Ascending aorta (tissue), 2 donors: ENCODE data around the gene CKMT1B. TPM values are rescaled to one million over a fixed set of nuclear protein-coding genes. Genes with fewer than 3 reads are reported as not detected.
"Not testable (repeated sequence)": the region's sequence is repeated elsewhere in the genome, so short reads cannot be mapped to it uniquely, and the experiment has no call there.

Experiments used
- DNase-seq, 2 donors: peaks; one replicate each; pipeline ENCODE4 v3.0.0-alpha.2; 2019; ENCODE audit warnings: low spot score in 2 of 2
- H3K27ac ChIP-seq, 2 donors: fragments of 200-600 bp; sonication (generic); one replicate each; pipeline ENCODE4 v1.5.1; 2016 to 2017; ENCODE audit warnings: mild to moderate bottlenecking in 1 of 2
- H3K27me3 ChIP-seq: fragments of 200-600 bp; sonication (generic); one replicate; pipeline ENCODE4 v1.5.1; 2017
- H3K36me3 ChIP-seq, 2 donors: fragments of 200-600 bp; sonication (generic); one replicate each; pipeline ENCODE4 v1.5.1; 2016
- H3K4me1 ChIP-seq, 2 donors: fragments of 200-600 bp; sonication (generic); one replicate each; pipeline ENCODE4 v1.5.1; 2016 to 2017; ENCODE audit warnings: mild to moderate bottlenecking in 1 of 2
- H3K4me3 ChIP-seq, 2 donors: fragments of 200-600 bp; sonication (generic); one replicate each; pipeline ENCODE4 v1.5.1; 2016 to 2017; ENCODE audit warnings: mild to moderate bottlenecking in 1 of 2
- H3K9me3 ChIP-seq, 2 donors: fragments of 200-600 bp; sonication (generic); one replicate each; pipeline ENCODE4 v1.5.1; 2016
- intact Hi-C: fragments of 100-400 bp; cut with DNase I; formaldehyde crosslinking; loops from one replicate; pipeline ENCODE4 v1.15.1; 2023
- total RNA-seq: library from RNA; depleted of rRNA; stranded (reverse); fragments of >200 nt; gene quantifications from one replicate; pipeline ENCODE4 v1.1.0, GENCODE V29; 2016
- TF ChIP-seq, protein P1 (sequence below), 3 experiments: fragments of 200-600 bp in 2 of 3; fragments of 450-650 bp in 1 of 3; sonication (generic) in 2 of 3; IDR thresholded peaks; one replicate each; pipeline ENCODE4 v1.5.1; 2016 to 2019; ENCODE audit warnings: antibody characterized with exemption in 3 of 3, mild to moderate bottlenecking in 1 of 3, moderate library complexity in 1 of 3

The CKMT1B gene
- total RNA-seq, 1 donor from 2014 or later: not detected

DNA sequence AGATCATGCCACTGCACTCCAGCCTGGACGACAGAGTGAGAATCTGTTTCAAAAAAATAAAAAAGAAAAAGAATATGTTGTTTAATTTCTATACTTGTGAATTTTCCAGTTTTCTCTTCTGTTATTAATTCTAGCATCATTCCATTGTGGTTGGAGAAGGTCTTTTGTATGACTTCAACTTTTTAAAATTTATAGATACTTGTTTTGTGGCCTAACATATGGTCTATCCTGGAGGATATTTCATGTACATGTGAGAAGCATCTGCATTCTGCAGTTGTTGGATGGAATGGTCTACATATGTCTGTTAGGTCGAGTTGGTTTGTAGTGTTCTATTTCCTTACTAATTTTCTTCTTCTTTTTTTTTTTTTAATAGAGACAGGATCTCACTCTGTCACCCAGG lies 40.8 kb upstream of the CKMT1B start:
- no peak overlapping the region for H3K4me3 ChIP-seq
- H3K27me3 ChIP-seq: no peaks in the 10 kb centered on the region
- H3K36me3 ChIP-seq: peaks cover 3 to 28% of the 10 kb centered on the region in 2 donors
- no peaks in the 10 kb centered on the region for H3K4me1 ChIP-seq
- H3K27ac ChIP-seq: no peak overlapping the region
- TF ChIP-seq, protein P1, sequence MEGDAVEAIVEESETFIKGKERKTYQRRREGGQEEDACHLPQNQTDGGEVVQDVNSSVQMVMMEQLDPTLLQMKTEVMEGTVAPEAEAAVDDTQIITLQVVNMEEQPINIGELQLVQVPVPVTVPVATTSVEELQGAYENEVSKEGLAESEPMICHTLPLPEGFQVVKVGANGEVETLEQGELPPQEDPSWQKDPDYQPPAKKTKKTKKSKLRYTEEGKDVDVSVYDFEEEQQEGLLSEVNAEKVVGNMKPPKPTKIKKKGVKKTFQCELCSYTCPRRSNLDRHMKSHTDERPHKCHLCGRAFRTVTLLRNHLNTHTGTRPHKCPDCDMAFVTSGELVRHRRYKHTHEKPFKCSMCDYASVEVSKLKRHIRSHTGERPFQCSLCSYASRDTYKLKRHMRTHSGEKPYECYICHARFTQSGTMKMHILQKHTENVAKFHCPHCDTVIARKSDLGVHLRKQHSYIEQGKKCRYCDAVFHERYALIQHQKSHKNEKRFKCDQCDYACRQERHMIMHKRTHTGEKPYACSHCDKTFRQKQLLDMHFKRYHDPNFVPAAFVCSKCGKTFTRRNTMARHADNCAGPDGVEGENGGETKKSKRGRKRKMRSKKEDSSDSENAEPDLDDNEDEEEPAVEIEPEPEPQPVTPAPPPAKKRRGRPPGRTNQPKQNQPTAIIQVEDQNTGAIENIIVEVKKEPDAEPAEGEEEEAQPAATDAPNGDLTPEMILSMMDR (IDR thresholded peaks at IDR 0.05): no peak
- no peaks in the 10 kb centered on the region for H3K9me3 ChIP-seq
- intact Hi-C loops: no loop called here
- DNase-seq: no peak

DNA sequence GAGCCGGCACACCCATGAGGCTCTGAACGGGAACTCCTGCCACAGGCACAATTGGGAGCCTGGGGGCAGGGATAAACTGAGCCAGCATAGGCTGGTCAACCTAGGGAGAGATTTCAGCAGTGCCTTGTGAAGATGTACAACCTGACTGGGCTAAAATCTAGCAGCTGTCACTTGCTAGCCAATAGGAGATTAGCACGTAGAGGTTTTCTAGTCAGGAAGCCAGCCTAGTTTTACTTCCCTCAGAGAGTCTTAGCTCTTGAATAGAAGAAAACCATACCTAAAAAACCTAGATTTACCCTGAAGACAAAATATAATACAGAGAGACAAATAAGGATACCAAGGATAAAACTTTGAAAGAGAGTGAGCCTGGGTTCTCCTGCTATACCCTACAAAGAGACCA lies 31.1 kb upstream of the CKMT1B start:
- intact Hi-C loops, H3K27me3 ChIP-seq, DNase-seq, H3K9me3 ChIP-seq, H3K4me1 ChIP-seq, H3K27ac ChIP-seq, H3K36me3 ChIP-seq, H3K4me3 ChIP-seq: not testable (repeated sequence)

DNA sequence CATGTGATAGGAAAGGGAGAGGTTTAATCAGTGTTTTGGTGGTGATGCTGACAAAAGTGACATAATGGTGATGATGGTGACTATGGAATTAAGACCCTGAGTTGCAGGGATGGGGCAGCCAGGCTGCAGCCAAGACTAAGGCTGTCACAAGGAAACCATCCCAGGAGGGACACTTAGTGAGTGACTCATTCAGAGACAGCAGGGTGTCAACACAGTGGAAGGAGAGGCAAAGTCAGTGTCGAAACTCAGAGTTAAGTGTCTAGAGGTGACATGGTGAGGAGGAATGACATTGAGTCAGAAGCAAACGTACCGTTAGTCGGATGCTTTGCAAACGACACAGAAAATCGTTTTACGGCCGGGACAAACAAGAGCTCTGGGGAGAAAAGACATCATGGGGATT lies 30.0 kb upstream of the CKMT1B start:
- H3K27ac ChIP-seq, H3K4me1 ChIP-seq, intact Hi-C loops, H3K36me3 ChIP-seq, H3K9me3 ChIP-seq, DNase-seq, H3K4me3 ChIP-seq, H3K27me3 ChIP-seq: not testable (repeated sequence)

DNA sequence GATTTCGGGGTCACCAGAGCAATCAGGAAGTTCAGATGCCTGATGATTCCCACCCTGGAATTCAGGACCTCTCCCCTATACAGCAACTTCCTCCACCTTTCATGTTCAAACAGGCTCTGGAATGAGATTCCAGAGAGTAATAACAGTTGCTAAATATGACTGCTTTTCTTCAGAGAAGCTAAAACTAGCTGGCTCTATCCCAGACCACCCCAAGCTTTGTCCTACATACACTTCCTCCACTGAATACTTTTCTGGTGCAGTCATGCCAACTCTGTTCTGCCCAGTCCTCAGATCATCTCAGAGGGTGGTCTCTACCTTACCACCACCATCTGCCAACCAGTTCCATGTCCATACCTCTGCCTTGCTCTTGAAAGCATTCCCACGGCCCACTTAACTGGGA lies 27.2 kb upstream of the CKMT1B start:
- H3K27ac ChIP-seq, H3K4me3 ChIP-seq, H3K27me3 ChIP-seq, H3K4me1 ChIP-seq, intact Hi-C loops, DNase-seq, H3K9me3 ChIP-seq, H3K36me3 ChIP-seq: not testable (repeated sequence)

DNA sequence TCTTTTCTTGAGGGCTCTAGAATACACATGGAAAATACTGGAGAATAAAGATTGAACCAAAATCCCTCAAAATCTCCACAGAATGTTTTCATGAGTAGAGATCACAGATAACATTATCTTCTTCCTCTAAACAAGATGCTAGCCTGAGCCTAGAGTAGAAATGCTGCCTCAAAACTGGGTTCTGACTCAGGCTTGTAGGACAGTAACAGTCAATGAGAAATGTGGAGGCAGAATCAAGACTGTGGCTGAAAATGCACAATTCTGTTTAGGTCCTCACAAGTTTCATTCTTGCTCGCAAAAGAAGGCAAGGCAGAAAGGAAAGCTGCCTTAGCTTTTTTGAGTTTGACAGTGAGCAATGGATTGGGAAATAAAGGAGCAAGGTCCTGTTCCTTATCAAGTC lies 19.2 kb upstream of the CKMT1B start:
- intact Hi-C loops, H3K27ac ChIP-seq, H3K36me3 ChIP-seq, H3K9me3 ChIP-seq, H3K4me1 ChIP-seq, DNase-seq, H3K27me3 ChIP-seq, H3K4me3 ChIP-seq: not testable (repeated sequence)

DNA sequence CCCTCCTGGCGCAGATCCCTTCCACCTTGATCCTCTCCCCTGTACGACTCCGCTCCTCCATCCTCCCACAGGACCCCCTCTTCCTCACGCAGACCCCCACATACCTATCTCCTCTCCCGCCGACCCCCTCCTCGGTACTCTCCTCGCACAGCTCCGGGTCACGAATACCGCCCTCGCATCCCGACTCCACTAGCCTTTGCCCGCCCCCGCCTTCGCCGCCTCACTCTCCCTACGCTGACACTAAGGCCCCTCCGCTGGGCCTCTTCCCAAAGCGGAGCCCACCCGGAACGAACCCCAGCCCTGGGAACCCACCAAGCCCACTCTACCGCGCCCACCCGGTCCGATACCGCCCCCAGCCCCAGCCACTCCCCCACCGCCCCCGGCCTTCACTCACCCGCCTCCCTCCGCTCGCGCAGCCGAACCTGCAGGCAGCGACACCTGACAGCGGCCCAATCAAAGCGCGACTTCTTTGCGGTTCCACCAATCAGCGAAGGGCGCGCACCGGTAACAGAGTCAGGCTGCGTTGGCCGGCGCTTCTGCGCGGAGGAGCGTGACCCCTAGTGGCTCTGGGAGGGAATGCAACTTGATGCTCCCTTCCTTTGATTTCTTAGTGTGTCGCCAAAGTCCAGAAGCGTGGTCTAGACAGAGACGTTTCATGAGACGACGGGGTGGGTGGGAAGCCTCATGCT lies 3.9 kb upstream of the CKMT1B start, which contains the start of gene PPIP5K1:
TSS of gene PPIP5K1 (minus strand) at position 431 of the 689 bp plus-strand sequence. CDS start 5,704 bp downstream, outside the sequence.
- H3K9me3 ChIP-seq, H3K36me3 ChIP-seq, H3K4me3 ChIP-seq, H3K4me1 ChIP-seq, intact Hi-C loops, H3K27me3 ChIP-seq, DNase-seq, H3K27ac ChIP-seq: not testable (repeated sequence)

DNA sequence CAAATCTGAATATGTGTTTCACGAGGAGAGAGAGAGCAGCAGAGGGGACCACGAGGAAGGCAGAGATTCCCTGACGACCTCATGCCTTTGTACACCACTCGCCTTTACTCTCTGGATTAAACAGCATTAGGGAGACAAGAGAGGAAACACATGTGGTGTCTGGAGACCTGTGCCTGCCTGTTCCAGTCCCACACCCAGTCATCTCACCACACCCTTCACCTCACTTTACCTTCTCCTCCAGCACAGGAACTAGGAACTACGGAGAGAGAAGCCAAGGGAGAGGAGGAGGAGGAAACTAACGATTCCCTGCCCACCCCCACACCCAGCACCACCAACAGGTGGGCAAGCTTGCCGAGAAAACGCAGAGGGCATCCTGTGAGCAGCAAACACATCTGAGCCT lies 986 bp upstream of the CKMT1B start:
- H3K9me3 ChIP-seq, H3K36me3 ChIP-seq, H3K4me1 ChIP-seq, H3K4me3 ChIP-seq, intact Hi-C loops, H3K27ac ChIP-seq, H3K27me3 ChIP-seq, DNase-seq: not testable (repeated sequence)

DNA sequence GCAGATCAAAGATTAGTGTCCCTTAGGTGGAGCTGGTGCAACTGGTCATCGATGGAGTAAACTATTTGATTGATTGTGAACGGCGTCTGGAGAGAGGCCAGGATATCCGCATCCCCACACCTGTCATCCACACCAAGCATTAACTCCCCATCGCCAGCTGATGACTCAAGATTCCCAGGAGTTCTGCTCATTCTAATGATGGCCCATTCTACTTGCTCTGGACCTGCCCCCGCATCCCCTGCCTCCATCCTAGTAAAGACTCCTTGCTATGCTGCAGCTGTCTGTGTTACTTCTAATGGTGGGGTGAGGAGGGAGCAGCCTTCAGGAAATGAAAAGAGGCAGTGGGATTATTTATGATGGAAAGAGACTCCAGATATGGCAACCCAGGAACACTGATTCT lies 5.3 kb downstream of the CKMT1B start:
- H3K36me3 ChIP-seq, H3K4me1 ChIP-seq, H3K9me3 ChIP-seq, DNase-seq, H3K27me3 ChIP-seq, intact Hi-C loops, H3K27ac ChIP-seq, H3K4me3 ChIP-seq: not testable (repeated sequence)

DNA sequence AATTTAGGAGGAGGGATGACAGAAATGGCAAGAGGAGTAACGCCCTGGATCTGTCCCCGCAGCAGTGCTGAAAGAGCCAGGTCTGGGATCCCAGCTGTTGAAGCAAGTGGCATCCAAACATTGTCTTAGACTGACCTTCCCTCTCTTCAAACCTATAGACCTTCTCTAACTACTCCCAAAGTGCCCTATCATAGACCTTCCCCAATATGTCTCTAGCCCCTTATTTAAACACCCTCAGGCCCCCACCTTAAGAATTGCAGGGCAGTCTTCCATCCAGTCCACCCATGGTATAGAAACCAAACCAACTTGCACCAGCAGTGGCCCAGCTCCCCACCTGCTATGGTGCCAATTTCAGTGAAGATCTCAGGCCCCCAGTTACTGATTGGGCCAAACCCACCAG lies 6.4 kb downstream of the CKMT1B start:
- H3K4me3 ChIP-seq, intact Hi-C loops, H3K27ac ChIP-seq, H3K4me1 ChIP-seq, H3K27me3 ChIP-seq, H3K36me3 ChIP-seq, DNase-seq, H3K9me3 ChIP-seq: not testable (repeated sequence)

DNA sequence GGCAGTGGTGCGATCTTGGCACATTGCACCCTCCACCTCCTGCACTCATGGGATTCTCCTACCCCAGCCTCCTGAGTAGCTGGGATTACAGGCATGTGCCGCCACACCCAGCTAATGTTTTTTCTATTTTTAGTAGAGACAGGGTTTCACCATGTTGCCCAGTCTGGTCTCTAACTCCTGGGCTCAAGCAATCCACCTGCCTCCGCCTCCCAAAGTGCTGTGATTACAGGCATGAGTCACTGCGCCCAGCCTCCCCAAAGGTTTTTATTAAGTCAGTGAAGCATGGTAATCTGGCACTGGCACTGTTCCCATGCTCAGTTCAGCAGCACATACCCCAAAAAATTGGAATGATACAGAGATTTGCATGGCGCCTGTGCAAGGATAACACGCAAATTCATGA lies 8.4 kb downstream of the CKMT1B start:
- H3K36me3 ChIP-seq, intact Hi-C loops, H3K27ac ChIP-seq, H3K9me3 ChIP-seq, DNase-seq, H3K4me3 ChIP-seq, H3K4me1 ChIP-seq, H3K27me3 ChIP-seq: not testable (repeated sequence)

DNA sequence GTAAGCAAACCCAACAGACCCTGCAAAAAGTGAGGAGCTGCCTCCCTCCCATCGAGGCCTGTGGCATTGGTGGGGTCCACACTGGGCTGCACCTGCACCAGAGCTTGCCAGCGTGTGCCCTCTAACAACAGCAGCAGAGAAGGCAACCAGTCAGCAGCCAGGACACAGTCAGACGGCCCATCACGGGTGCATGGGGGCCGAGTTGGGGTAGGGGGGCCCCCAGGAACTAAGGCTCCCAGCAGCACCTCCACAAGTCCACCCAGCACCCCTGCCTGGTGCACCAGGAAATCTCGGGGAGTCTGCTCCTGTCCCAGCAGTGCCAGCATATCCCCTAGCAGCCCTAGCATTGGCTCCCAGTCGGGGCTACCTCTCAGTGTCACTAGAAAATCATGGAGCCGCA lies 23.9 kb downstream of the CKMT1B start:
- intact Hi-C loops, H3K4me1 ChIP-seq, DNase-seq, H3K36me3 ChIP-seq, H3K4me3 ChIP-seq, H3K27me3 ChIP-seq, H3K27ac ChIP-seq, H3K9me3 ChIP-seq: not testable (repeated sequence)

DNA sequence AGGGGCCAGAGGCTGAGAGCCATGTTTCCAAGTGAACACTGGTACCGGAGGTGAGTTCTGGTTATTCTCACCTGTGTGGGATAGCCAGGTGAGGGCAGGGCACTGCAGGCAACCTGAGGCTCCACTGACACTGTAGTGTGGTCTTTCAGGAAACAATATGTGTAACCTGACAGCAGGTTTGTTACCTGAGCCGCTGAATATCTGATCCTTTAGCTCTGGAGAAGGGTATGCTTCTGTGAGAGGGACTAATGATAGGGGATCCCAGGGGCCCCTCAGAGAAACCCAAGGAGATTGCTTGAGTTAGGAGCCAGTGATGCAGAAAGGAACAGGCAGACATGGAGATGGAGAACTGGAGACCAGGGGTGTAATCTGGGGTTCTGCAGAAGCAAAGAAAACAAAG lies 24.9 kb downstream of the CKMT1B start, which contains the start of gene STRC:
TSS of gene STRC (minus strand) at position 101 of the 400 bp plus-strand sequence. CDS start at position 23, 78 bp downstream.
- DNase-seq, H3K36me3 ChIP-seq, H3K27me3 ChIP-seq, H3K4me3 ChIP-seq, H3K9me3 ChIP-seq, H3K4me1 ChIP-seq, H3K27ac ChIP-seq, intact Hi-C loops: not testable (repeated sequence)

DNA sequence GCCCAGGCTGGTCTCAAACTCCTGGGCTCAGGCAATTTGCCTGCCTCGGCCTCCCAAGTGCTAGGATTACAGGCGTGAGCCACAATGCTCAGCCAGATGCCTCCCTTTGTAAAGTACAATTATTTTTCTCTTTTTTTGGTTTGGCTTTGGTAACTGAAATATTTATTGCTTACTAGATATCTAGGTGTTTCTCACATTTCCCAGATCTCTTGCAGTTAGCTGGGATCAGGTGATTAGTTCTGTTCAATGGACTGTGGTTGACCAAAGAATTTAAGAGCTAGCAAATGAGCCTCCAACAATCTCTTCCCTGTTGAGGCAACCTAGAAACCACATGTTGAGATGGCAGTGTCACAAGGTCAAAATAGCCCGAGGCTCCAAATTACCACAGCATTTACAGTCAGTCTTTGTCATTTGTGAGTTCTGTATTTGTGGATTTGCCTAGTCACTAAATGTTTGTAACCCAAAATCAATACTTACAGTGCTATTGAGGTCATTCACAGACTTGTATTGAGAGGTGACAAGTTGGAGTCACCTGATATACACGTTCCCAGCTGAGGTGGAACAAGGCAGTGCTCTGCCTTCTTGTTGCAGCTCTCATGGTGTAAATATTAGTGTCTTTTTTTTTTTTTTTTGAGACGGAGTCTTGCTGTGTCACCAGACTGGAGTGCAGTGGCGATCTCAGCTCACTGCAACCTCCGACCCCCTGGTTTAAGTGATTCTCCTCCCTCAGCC lies 28.4 kb downstream of the CKMT1B start:
- H3K27ac ChIP-seq, H3K27me3 ChIP-seq, intact Hi-C loops: not testable (repeated sequence)

More for the DNA sequence above, 28.4 kb downstream of the CKMT1B start:
- not testable (repeated sequence) for H3K4me1 ChIP-seq, H3K9me3 ChIP-seq, DNase-seq, H3K36me3 ChIP-seq, H3K4me3 ChIP-seq
